GM12873 (cell line): Measurements from ENCODE around the gene OR2S2.

Experiments
- CTCF ChIP-seq: IDR thresholded peaks from 2 replicates; pipeline ENCODE4 v1.5.1; 2012; ENCODE audit warnings: low read depth, mild to moderate bottlenecking, moderate library complexity, low read length, control low read depth; ENCODE audit not compliant: insufficient read depth; ENCODE audit errors: missing control alignments

Gene OR2S2

GRCh38 chr9:35958104-35958837, at the start of gene OR2S2:
Gene OR2S2 (minus strand): TSS chr9:35958154. CDS start chr9:35958098, 56 bp downstream.
- no peak for TF ChIP-seq CTCF

- TF ChIP-seq CTCF, result no peak
Observed at GRCh38 chr9:36007316-36007708, 49.4 kb upstream of the OR2S2 start.

GRCh38 chr9:36006549-36007315, 48.8 kb upstream of the OR2S2 start:
- TF ChIP-seq CTCF, result no peak

- no peak for TF ChIP-seq CTCF
Observed at GRCh38 chr9:36005891-36006290, 47.9 kb upstream of the OR2S2 start.

GRCh38 chr9:35998333-35998732, 40.4 kb upstream of the OR2S2 start:
- no peak for TF ChIP-seq CTCF

- no peak for TF ChIP-seq CTCF
Observed at GRCh38 chr9:35996358-35996970, 38.5 kb upstream of the OR2S2 start.

GRCh38 chr9:35994959-35995358, 37.0 kb upstream of the OR2S2 start:
- TF ChIP-seq CTCF, result no peak
